Coronary artery (tissue), 2 donors: ENCODE results near the gene SLC25A25.

Source experiments
- DNase-seq: peaks from one replicate; pipeline ENCODE4 v3.0.0-alpha.2; 2017; ENCODE audit warnings: low spot score
- H3K27ac ChIP-seq, 2 donors: fragments of 200-600 bp; sonication (generic); one replicate each; pipeline ENCODE4 v1.5.1; 2016 to 2019
- H3K4me3 ChIP-seq: fragments of 200-600 bp; sonication (generic); 2 replicates; pipeline ENCODE4 v1.5.1; 2016; ENCODE audit warnings: mild to moderate bottlenecking, moderate library complexity
- TF ChIP-seq, protein P1 (sequence below): fragments of 200-600 bp; sonication (generic); IDR thresholded peaks from one replicate; pipeline ENCODE4 v1.5.1; 2019; ENCODE audit warnings: antibody characterized with exemption

Gene SLC25A25

GRCh38 chr9:128098297-128099230, 30.5 kb downstream of the SLC25A25 start:
- DNase-seq: peak; percentile 97
- peak overlapping the region; percentile 95 for H3K27ac ChIP-seq
- TF ChIP-seq, protein P1, sequence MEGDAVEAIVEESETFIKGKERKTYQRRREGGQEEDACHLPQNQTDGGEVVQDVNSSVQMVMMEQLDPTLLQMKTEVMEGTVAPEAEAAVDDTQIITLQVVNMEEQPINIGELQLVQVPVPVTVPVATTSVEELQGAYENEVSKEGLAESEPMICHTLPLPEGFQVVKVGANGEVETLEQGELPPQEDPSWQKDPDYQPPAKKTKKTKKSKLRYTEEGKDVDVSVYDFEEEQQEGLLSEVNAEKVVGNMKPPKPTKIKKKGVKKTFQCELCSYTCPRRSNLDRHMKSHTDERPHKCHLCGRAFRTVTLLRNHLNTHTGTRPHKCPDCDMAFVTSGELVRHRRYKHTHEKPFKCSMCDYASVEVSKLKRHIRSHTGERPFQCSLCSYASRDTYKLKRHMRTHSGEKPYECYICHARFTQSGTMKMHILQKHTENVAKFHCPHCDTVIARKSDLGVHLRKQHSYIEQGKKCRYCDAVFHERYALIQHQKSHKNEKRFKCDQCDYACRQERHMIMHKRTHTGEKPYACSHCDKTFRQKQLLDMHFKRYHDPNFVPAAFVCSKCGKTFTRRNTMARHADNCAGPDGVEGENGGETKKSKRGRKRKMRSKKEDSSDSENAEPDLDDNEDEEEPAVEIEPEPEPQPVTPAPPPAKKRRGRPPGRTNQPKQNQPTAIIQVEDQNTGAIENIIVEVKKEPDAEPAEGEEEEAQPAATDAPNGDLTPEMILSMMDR: no peak
- peak overlapping the region; percentile 73 for H3K4me3 ChIP-seq

- TF ChIP-seq, protein P1: no peak
- Histone ChIP-seq H3K27ac (peak overlapping the region; percentile 95), H3K4me3 (peak overlapping the region; percentile 73)
- DNase-seq: peak; percentile 81
Measured at GRCh38 chr9:128099231-128099931, 31.3 kb downstream of the SLC25A25 start.

DNA sequence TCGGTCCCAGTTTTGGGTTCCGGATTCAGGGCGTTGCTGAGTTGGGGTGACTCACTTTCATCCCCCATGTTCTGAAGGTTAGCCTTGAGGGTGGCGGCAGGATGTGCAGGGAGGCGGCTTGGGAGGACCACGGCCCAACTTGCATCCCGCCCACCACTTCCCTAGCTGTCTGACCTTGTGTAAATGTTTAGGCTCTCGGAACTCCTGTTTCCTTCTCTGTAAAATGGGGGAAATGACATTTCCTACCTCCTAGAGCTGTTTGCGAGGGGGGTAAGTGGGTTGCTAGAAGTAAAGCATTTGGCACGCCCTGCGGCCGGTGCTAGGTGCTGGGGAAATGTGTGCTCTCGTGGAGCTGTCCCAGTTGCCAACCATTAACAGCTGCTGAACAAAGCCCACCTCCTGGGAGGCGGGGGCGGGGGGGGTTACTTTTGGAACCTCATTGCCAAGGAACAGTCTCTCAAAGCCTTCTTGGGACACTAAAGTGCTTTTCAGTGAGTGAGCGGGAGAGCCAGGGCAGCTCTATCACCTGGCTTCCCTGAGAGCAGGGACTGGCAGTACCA, 32.0 kb downstream of the SLC25A25 start:
- Histone ChIP-seq H3K27ac (peak overlapping the region; percentile 95), H3K4me3 (peak overlapping the region; percentile 73)
- TF ChIP-seq, protein P1: no peak
- peak; percentile 72 for DNase-seq

- peak; percentile 71 for DNase-seq
- peak overlapping the region; percentile 73 for H3K4me3 ChIP-seq
- TF ChIP-seq, protein P1: no peak
- peak overlapping the region; percentile 95 for H3K27ac ChIP-seq
Measured at GRCh38 chr9:128100581-128100980, 32.5 kb downstream of the SLC25A25 start.

- Histone ChIP-seq H3K27ac (peak overlapping the region; percentile 95), H3K4me3 (peak overlapping the region; percentile 8)
- DNase-seq: peak; percentile 70
- TF ChIP-seq, protein P1: no peak
Measured at GRCh38 chr9:128101231-128101661, 33.2 kb downstream of the SLC25A25 start.

DNA sequence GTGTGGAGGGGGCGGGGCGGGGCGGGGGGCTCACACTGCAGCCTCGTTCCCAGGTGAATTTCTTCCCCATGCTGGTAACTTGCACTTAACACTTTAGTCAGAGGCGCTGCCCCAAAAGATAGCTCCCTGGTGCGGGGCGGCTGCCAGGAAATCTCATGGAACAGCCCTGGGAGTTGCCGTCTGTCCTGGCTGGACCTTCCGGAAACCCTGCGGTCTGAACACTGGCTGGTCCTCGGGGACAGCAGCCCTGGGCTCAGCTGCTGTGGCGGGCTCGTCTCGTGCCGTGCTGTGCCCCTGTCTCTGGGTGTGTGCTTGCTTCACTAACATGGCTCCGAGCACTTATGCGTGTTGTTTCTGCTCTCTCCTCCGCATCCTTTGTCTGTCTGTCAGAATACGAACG, 33.7 kb downstream of the SLC25A25 start:
- TF ChIP-seq, protein P1: no peak
- peak; percentile 74 for DNase-seq
- peak overlapping the region in 1 of 2 donors; percentile 95 for H3K27ac ChIP-seq
- H3K4me3 ChIP-seq: peak overlapping the region; percentile 8
